Osteoblast (primary cell): ENCODE results near the gene PRKN. TPM values are rescaled to one million over a fixed set of nuclear protein-coding genes. Genes with fewer than 3 reads are reported as not detected.

Experiments used
- DNase-seq: peaks from one replicate; pipeline ENCODE4 v3.0.0; 2011; ENCODE audit warnings: low spot score, mixed read lengths; ENCODE audit not compliant: insufficient read length; ENCODE audit errors: missing footprints
- H2AFZ ChIP-seq: 2 replicates; pipeline ENCODE4 v1.6.0; 2011; ENCODE audit warnings: mild to moderate bottlenecking, low read length
- H3K27ac ChIP-seq: 2 replicates; pipeline ENCODE4 v1.5.1; 2011; ENCODE audit warnings: mild to moderate bottlenecking, low read depth, low read length, moderate library complexity
- H3K27me3 ChIP-seq: 2 replicates; pipeline ENCODE4 v1.6.0; 2012; ENCODE audit warnings: mild to moderate bottlenecking, control low read depth, inconsistent platforms, low read length, moderate library complexity; ENCODE audit not compliant: insufficient read depth
- H3K36me3 ChIP-seq: 2 replicates; pipeline ENCODE4 v1.5.1; 2011; ENCODE audit warnings: mild to moderate bottlenecking, low read length, control low read depth, moderate library complexity; ENCODE audit not compliant: insufficient read depth
- H3K4me1 ChIP-seq: 2 replicates; pipeline ENCODE4 v1.5.1; 2011; ENCODE audit warnings: mild to moderate bottlenecking, low read length, control low read depth, moderate library complexity; ENCODE audit not compliant: insufficient read depth
- H3K4me2 ChIP-seq: 2 replicates; pipeline ENCODE4 v1.6.0; 2011; ENCODE audit warnings: mild to moderate bottlenecking, low read length; ENCODE audit not compliant: insufficient read depth
- H3K4me3 ChIP-seq: fragments of 200-600 bp; sonication (generic); 3 replicates; pipeline ENCODE4 v1.5.1; 2012; ENCODE audit warnings: mild to moderate bottlenecking, low read length, inconsistent platforms; ENCODE audit not compliant: insufficient read depth
- H3K79me2 ChIP-seq: 2 replicates; pipeline ENCODE4 v1.6.0; 2012; ENCODE audit warnings: mild to moderate bottlenecking, low read length, control low read depth, inconsistent platforms; ENCODE audit not compliant: insufficient read depth
- H3K9me3 ChIP-seq: 2 replicates; pipeline ENCODE4 v1.5.1; 2011; ENCODE audit warnings: low read depth, low read length, control low read depth
- H4K20me1 ChIP-seq: 2 replicates; pipeline ENCODE4 v1.6.0; 2012; ENCODE audit warnings: mild to moderate bottlenecking, low read length, control low read depth; ENCODE audit not compliant: insufficient read depth
- CTCF ChIP-seq: IDR thresholded peaks from 2 replicates; pipeline ENCODE4 v1.5.1; 2011; ENCODE audit warnings: mild to moderate bottlenecking, low read depth, low read length, moderate library complexity; ENCODE audit errors: extremely low read depth
- total RNA-seq: library from RNA; depleted of rRNA; stranded (reverse); fragments of >200 nt; gene quantifications from 2 replicates; pipeline ENCODE4 v1.2.3, GENCODE V29; 2012

PRKN gene
- total RNA-seq, 1 donor, result 2.9 TPM

GRCh38 chr6:162301128-162301527, 426.4 kb downstream of the PRKN start:
- Histone ChIP-seq H3K36me3 (no peaks in the 10 kb centered on the region), H2AFZ (no peak overlapping the region), H3K79me2 (no peaks in the 10 kb centered on the region), H3K27ac (no peak overlapping the region), H3K9me3 (peaks cover 4% of the 10 kb centered on the region), H3K4me1 (no peaks in the 10 kb centered on the region), H3K4me2 (no peak overlapping the region), H3K27me3 (no peaks in the 10 kb centered on the region), H4K20me1 (no peaks in the 10 kb centered on the region), H3K4me3 (no peak overlapping the region)
- TF ChIP-seq CTCF, result no peak
- no peak for DNase-seq

- H3K79me2 ChIP-seq, result no peaks in the 10 kb centered on the region
- no peak for DNase-seq
- no peak overlapping the region for H3K4me2 ChIP-seq
- no peaks in the 10 kb centered on the region for H3K4me1 ChIP-seq
- H3K9me3 ChIP-seq, result no peaks in the 10 kb centered on the region
- TF ChIP-seq CTCF, result no peak
- no peak overlapping the region for H3K27ac ChIP-seq
- H3K27me3 ChIP-seq, result no peaks in the 10 kb centered on the region
- H4K20me1 ChIP-seq, result no peaks in the 10 kb centered on the region
- H3K4me3 ChIP-seq, result no peak overlapping the region
- H2AFZ ChIP-seq, result no peak overlapping the region
- no peaks in the 10 kb centered on the region for H3K36me3 ChIP-seq
Measured at GRCh38 chr6:162294029-162294428, 433.5 kb downstream of the PRKN start.

GRCh38 chr6:162292915-162293314, 434.7 kb downstream of the PRKN start:
- no peak for TF ChIP-seq CTCF
- Histone ChIP-seq H3K79me2 (no peaks in the 10 kb centered on the region), H3K9me3 (no peaks in the 10 kb centered on the region), H3K4me3 (no peak overlapping the region), H3K4me1 (no peaks in the 10 kb centered on the region), H3K27ac (no peak overlapping the region), H4K20me1 (no peaks in the 10 kb centered on the region), H3K36me3 (no peaks in the 10 kb centered on the region), H3K4me2 (no peak overlapping the region), H2AFZ (no peak overlapping the region), H3K27me3 (no peaks in the 10 kb centered on the region)
- peak; percentile 13 for DNase-seq

GRCh38 chr6:162290846-162291465, 436.6 kb downstream of the PRKN start:
- no peak for DNase-seq
- Histone ChIP-seq H3K4me2 (no peak overlapping the region), H3K4me3 (no peak overlapping the region), H3K27me3 (no peaks in the 10 kb centered on the region), H2AFZ (no peak overlapping the region), H3K79me2 (no peaks in the 10 kb centered on the region), H3K4me1 (no peaks in the 10 kb centered on the region), H3K9me3 (no peaks in the 10 kb centered on the region), H3K27ac (no peak overlapping the region), H3K36me3 (no peaks in the 10 kb centered on the region), H4K20me1 (no peaks in the 10 kb centered on the region)
- no peak for TF ChIP-seq CTCF
